CD4-positive, alpha-beta memory T cell (primary cell): ENCODE data around the gene DIPK1B. TPM values are rescaled to one million over a fixed set of nuclear protein-coding genes. Genes with fewer than 3 reads are reported as not detected.

Source experiments
- CTCF ChIA-PET: fragments of 350-600 bp; sonication (Branson Sonifier 250); formaldehyde crosslinking; loops from one replicate; lab custom pipeline; 2021; ENCODE audit warnings: inconsistent platforms; ENCODE audit not compliant: partially characterized antibody; lab: Charles Lee
- POLR2A ChIA-PET: fragments of 350-600 bp; sonication (Branson Sonifier 250); formaldehyde crosslinking; loops from one replicate; lab custom pipeline; 2021; ENCODE audit not compliant: partially characterized antibody; lab: Charles Lee
- DNase-seq, 5 donors: peaks; one replicate each; pipeline versions ENCODE4 v3.0.0 to v3.0.0-alpha.2; 2020 to 2022; ENCODE audit warnings: mixed read lengths in 1 of 5
- H3K27ac ChIP-seq: one replicate; pipeline ENCODE4 v1.7.0; 2013; ENCODE audit warnings: low read depth, low read length
- H3K27me3 ChIP-seq: 2 replicates; pipeline ENCODE4 v1.7.0; 2013; ENCODE audit warnings: mild to moderate bottlenecking, low read length, moderate library complexity; ENCODE audit not compliant: insufficient read depth
- H3K36me3 ChIP-seq: 2 replicates; pipeline ENCODE4 v1.7.0; 2013; ENCODE audit warnings: mild to moderate bottlenecking, low read length, moderate library complexity; ENCODE audit not compliant: insufficient read depth
- H3K4me1 ChIP-seq: 2 replicates; pipeline ENCODE4 v1.7.0; 2013; ENCODE audit warnings: mild to moderate bottlenecking, low read length, moderate library complexity; ENCODE audit not compliant: insufficient read depth
- H3K4me3 ChIP-seq, 2 donors: one replicate each; pipeline ENCODE4 v1.7.0; 2013; ENCODE audit warnings: low read length in 2 of 2, mild to moderate bottlenecking in 1 of 2
- H3K9me3 ChIP-seq, 2 donors: one replicate each; pipeline ENCODE4 v1.7.0; 2013; ENCODE audit warnings: low read length in 2 of 2, control low read depth in 1 of 2; ENCODE audit not compliant: control insufficient read depth in 1 of 2
- H3K27ac Mint-ChIP-seq, 7 donors: one replicate each; pipeline ENCODE4 v1.8.0; 2020 to 2021; ENCODE audit warnings: mixed read lengths in 7 of 7, mild to moderate bottlenecking in 6 of 7, inconsistent platforms in 3 of 7, moderate library complexity in 3 of 7
- H3K27me3 Mint-ChIP-seq, 2 donors: one replicate each; pipeline ENCODE4 v1.8.0; 2020 to 2021; ENCODE audit warnings: mixed read lengths in 2 of 2
- H3K36me3 Mint-ChIP-seq, 2 donors: one replicate each; pipeline ENCODE4 v1.8.0; 2020 to 2021; ENCODE audit warnings: mixed read lengths in 2 of 2, inconsistent platforms in 1 of 2, mild to moderate bottlenecking in 1 of 2
- H3K4me1 Mint-ChIP-seq, 4 donors: one replicate each; pipeline ENCODE4 v1.8.0; 2020 to 2021; ENCODE audit warnings: mixed read lengths in 4 of 4, mild to moderate bottlenecking in 1 of 4
- H3K4me3 Mint-ChIP-seq, 8 donors: one replicate each; pipeline ENCODE4 v1.8.0; 2020 to 2021; ENCODE audit warnings: mixed read lengths in 8 of 8, mild to moderate bottlenecking in 7 of 8, moderate library complexity in 6 of 8, inconsistent platforms in 3 of 8
- H3K9me3 Mint-ChIP-seq, 8 donors: one replicate each; pipeline ENCODE4 v1.8.0; 2020 to 2021; ENCODE audit warnings: mixed read lengths in 8 of 8, mild to moderate bottlenecking in 5 of 8, inconsistent platforms in 3 of 8, moderate library complexity in 1 of 8
- intact Hi-C: fragments of 100-400 bp; cut with micrococcal nuclease; formaldehyde crosslinking; loops from one replicate; pipeline ENCODE4 v1.15.1; 2023
- polyA plus RNA-seq, 2 donors: library from polyadenylated mRNA; unstranded; fragments of 300-500 nt; fragmentation: Illumina TruSeq; gene quantifications; one replicate each; pipeline ENCODE4 v1.2.3, GENCODE V29; 2021
- total RNA-seq, 2 experiments: library from RNA; stranded (reverse); gene quantifications; one replicate each; pipeline ENCODE4 v1.2.3, GENCODE V29; 2021

DIPK1B gene
- total and polyA plus RNA-seq, 4 experiments from 2014 or later: not detected

DNA sequence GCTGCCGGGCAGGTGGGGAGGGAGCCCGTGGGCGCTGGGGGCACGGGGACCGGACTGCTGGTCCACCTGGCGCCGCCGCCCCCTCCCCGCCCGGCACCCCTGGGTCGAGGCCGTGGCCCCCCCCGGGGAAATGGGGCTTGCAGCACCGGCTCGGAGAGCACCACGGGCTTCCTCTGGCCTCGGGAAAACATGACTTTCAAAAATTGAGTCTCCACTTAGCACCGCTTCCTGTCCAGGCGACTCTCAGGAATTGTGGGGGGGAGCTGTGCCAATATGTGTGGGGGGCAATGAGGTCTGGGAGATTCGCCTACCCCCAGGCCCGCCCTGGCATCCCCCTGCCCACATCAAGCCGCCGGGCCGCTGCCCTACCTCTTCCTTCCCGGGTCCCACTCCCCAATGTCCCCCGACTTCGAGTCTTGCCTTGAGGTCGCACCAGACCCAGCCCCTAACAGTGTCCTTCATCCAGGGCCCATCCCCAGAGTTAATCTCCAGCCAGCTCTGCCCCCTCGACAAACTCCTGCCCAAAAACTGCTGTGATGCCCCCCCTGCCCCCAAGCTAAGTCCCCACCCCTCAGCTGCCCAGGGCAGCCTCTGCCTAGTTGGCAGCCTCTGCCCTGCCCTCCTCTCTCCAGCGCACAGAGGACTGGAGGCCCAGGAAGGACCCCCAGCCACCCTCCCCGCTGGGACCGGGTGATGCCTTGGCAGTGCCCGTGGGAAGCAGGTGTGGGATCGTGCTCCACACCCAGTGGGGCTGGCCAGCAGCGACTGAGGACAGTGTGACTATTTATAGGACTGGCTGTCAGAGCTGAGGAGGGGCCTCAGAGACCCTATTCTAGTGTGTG, 45.8 kb upstream of the DIPK1B start:
- no peaks in the 10 kb centered on the region for H3K9me3 Mint-ChIP-seq
- CTCF ChIA-PET: no interaction called here
- H3K9me3 ChIP-seq: no peaks in the 10 kb centered on the region
- intact Hi-C loops: no loop called here
- no peaks in the 10 kb centered on the region for H3K36me3 ChIP-seq
- peaks cover 5% of the 10 kb centered on the region for H3K4me1 ChIP-seq
- H3K4me3 ChIP-seq: no peak overlapping the region
- no peak overlapping the region for H3K27ac ChIP-seq
- H3K36me3 Mint-ChIP-seq: no peaks in the 10 kb centered on the region
- no peak overlapping the region for H3K27ac Mint-ChIP-seq
- POLR2A ChIA-PET: interaction anchor here (1.1 kb wide), 1 partner anchor 181 kb away, joined by 3 read pairs; no protein-coding TSS in a partner anchor
- DNase-seq: no peak
- H3K27me3 Mint-ChIP-seq: peaks cover 2 to 7% of the 10 kb centered on the region in 2 donors
- no peaks in the 10 kb centered on the region for H3K27me3 ChIP-seq
- H3K4me3 Mint-ChIP-seq: peak overlapping the region in 6 of 8 donors; percentile 17 to 53 (median 38)
- H3K4me1 Mint-ChIP-seq: peaks cover 0 to 6% (median 0%) of the 10 kb centered on the region in 4 donors

DNA sequence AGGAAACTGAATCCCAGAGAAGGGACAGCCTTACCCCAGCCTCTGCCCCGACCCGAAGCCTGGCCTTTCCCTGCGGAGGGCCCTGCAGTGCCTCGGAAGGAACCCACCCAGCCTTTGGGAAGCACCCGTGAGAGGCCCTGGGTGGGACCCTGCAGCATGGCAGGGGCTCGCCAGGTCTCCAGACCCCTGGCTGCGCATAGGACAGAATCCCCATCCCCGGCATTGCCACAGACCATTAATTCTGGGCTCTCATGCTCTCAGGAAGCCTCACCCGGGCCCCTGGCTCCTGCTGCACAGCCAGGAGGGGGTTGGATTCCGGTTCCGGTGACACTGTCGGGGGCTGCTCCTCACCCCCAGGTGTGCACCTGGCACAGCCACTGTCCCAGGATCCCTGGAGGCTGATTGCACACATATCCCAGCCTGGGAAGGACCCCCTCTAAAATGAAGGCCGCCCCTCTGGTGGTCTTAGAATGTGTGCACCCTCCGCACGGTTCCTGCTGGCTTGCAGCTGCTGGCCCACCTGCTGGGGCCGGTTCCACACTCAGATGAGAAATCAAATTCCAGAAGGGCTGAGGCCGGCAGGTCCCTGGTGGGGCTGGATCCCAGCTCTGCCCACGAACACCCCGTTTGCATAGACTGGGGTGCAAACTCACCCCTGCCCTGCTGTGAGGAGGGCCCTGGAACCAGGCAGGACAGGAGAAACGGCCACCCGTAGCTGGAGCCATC, 45.0 kb upstream of the DIPK1B start:
- H3K9me3 ChIP-seq: no peaks in the 10 kb centered on the region
- Mint-ChIP-seq H3K4me1 (peaks cover 0 to 6% (median 0%) of the 10 kb centered on the region in 4 donors), H3K27ac (no peak overlapping the region), H3K27me3 (peaks cover 2 to 7% of the 10 kb centered on the region in 2 donors), H3K4me3 (peak overlapping the region in 1 of 8 donors; percentile 34), H3K9me3 (no peaks in the 10 kb centered on the region), H3K36me3 (no peaks in the 10 kb centered on the region)
- POLR2A ChIA-PET: no interaction called here
- no peaks in the 10 kb centered on the region for H3K36me3 ChIP-seq
- no peak overlapping the region for H3K27ac ChIP-seq
- CTCF ChIA-PET: no interaction called here
- H3K27me3 ChIP-seq: no peaks in the 10 kb centered on the region
- no peak for DNase-seq
- peaks cover 5% of the 10 kb centered on the region for H3K4me1 ChIP-seq
- H3K4me3 ChIP-seq: no peak overlapping the region
- intact Hi-C loops: no loop called here

DNA sequence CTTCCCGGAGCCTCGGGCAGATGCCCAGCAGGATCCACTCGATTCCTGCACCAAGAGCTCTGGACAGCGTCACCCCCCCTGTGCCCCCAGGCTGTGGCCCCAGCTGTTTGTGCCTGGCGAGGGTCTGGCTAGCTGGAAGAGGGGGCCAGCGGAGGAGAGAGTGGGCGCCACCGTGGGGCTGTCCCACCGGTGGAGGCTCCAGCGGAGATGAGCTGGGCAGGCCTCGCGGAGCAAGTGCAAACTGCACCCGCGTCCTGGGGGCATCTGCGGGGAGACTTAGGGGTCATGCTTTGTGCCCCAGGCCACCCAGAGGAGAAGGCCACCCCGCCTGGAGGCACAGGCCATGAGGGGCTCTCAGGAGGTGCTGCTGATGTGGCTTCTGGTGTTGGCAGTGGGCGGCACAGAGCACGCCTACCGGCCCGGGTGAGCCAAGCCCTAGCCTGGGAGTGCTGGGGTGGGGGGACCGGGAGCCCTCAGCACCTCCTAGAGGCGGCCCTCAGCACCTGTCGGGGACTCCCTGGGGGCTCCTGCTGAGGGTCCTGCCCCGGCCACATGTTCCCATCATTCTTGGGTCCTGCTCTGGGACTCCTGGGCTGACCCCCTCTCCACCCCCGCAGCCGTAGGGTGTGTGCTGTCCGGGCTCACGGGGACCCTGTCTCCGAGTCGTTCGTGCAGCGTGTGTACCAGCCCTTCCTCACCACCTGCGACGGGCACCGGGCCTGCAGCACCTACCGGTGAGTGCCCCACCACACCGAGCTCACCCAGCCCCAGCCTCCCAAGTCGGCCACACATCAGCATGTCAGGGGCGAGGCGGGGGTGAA, 44.2 kb upstream of the DIPK1B start:
- DNase-seq: no peak
- Mint-ChIP-seq H3K27ac (no peak overlapping the region), H3K36me3 (no peaks in the 10 kb centered on the region), H3K27me3 (peaks cover 2 to 6% of the 10 kb centered on the region in 2 donors), H3K4me3 (no peak overlapping the region), H3K9me3 (no peaks in the 10 kb centered on the region), H3K4me1 (peaks cover 0 to 6% (median 0%) of the 10 kb centered on the region in 4 donors)
- POLR2A ChIA-PET: no interaction called here
- H3K4me3 ChIP-seq: no peak overlapping the region
- H3K9me3 ChIP-seq: no peaks in the 10 kb centered on the region
- H3K4me1 ChIP-seq: peaks cover 5% of the 10 kb centered on the region
- intact Hi-C loops: no loop called here
- no peak overlapping the region for H3K27ac ChIP-seq
- CTCF ChIA-PET: no interaction called here
- no peaks in the 10 kb centered on the region for H3K27me3 ChIP-seq
- no peaks in the 10 kb centered on the region for H3K36me3 ChIP-seq

DNA sequence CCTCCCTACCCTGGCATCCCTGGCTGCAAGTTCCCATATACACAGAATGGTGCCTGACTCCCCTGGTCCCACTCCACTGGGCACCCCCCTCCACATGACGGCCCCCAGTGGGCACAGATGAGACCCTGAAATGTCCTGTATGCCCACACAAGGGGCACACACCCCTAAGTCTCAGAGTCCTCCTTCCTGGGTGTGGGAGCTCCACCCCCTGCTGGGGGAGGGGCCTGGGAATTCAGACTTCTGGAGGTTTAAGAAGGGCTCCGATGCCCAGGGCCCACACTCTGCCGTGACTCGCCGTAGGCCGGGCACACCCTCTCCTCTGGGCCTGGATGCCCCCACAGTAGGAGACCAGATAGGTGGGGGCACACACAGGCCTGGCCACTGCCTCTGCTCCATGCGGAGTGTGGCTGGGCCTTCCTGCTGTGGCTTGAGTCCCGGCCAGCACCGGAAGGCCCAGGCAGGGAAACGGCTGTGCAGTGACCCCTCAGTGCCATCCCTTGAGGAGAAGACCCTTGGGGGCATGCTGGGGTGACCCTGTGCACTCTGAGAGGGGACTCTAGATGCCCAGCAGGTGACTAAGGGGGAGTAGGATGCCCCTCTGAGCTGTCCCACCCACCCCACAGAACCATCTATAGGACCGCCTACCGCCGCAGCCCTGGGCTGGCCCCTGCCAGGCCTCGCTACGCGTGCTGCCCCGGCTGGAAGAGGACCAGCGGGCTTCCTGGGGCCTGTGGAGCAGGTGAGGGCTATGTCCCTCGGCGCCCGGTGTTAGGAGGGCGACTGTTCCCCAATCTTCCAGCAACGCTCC, 43.2 kb upstream of the DIPK1B start:
- ChIA-PET POLR2A (no interaction called here), CTCF (no interaction called here)
- Histone ChIP-seq H3K4me1 (peaks cover 5% of the 10 kb centered on the region), H3K9me3 (no peaks in the 10 kb centered on the region), H3K27me3 (no peaks in the 10 kb centered on the region), H3K36me3 (no peaks in the 10 kb centered on the region), H3K4me3 (no peak overlapping the region), H3K27ac (no peak overlapping the region)
- Mint-ChIP-seq H3K4me1 (peaks cover 0 to 6% (median 0%) of the 10 kb centered on the region in 4 donors), H3K9me3 (no peaks in the 10 kb centered on the region), H3K36me3 (peaks cover 0 to 3% of the 10 kb centered on the region in 2 donors), H3K27me3 (peaks cover 2 to 5% of the 10 kb centered on the region in 2 donors), H3K4me3 (peak overlapping the region in 1 of 8 donors; percentile 32), H3K27ac (no peak overlapping the region)
- intact Hi-C loops: no loop called here
- DNase-seq: no peak

DNA sequence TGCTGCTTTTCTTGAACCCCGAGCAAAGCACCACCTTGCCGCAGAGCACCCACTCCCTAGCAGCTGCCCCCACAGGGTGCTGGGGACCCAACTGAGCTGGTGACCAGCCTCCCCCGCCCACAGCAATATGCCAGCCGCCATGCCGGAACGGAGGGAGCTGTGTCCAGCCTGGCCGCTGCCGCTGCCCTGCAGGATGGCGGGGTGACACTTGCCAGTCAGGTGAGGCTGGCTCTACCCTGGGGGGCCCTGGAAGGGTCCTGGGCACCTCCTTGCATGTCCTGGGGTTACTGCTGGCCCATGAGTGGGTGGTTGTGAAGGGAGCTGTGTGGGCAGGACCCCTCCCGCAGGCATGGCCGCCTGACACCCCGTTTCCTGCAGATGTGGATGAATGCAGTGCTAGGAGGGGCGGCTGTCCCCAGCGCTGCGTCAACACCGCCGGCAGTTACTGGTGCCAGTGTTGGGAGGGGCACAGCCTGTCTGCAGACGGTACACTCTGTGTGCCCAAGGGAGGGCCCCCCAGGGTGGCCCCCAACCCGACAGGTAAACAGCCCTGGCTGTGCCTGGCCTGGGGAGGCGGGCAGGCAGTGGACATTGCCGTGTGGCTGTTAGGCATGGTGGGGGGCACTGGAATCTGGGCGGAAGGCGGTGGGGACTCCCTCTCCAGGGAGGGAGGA, 42.4 kb upstream of the DIPK1B start:
- Histone ChIP-seq H3K27ac (no peak overlapping the region), H3K36me3 (no peaks in the 10 kb centered on the region), H3K9me3 (no peaks in the 10 kb centered on the region), H3K4me3 (no peak overlapping the region), H3K4me1 (peaks cover 4% of the 10 kb centered on the region), H3K27me3 (no peaks in the 10 kb centered on the region)
- Mint-ChIP-seq H3K4me3 (no peak overlapping the region), H3K36me3 (peaks cover 0 to 3% of the 10 kb centered on the region in 2 donors), H3K27ac (no peak overlapping the region), H3K4me1 (peaks cover 0 to 4% (median 0%) of the 10 kb centered on the region in 4 donors), H3K9me3 (no peaks in the 10 kb centered on the region), H3K27me3 (peaks cover 2 to 3% of the 10 kb centered on the region in 2 donors)
- POLR2A ChIA-PET: no interaction called here
- intact Hi-C loops: no loop called here
- CTCF ChIA-PET: interaction anchor here (0.6 kb wide), 1 partner anchor 19 kb away, joined by 3 read pairs; no protein-coding TSS in a partner anchor
- DNase-seq: no peak

DNA sequence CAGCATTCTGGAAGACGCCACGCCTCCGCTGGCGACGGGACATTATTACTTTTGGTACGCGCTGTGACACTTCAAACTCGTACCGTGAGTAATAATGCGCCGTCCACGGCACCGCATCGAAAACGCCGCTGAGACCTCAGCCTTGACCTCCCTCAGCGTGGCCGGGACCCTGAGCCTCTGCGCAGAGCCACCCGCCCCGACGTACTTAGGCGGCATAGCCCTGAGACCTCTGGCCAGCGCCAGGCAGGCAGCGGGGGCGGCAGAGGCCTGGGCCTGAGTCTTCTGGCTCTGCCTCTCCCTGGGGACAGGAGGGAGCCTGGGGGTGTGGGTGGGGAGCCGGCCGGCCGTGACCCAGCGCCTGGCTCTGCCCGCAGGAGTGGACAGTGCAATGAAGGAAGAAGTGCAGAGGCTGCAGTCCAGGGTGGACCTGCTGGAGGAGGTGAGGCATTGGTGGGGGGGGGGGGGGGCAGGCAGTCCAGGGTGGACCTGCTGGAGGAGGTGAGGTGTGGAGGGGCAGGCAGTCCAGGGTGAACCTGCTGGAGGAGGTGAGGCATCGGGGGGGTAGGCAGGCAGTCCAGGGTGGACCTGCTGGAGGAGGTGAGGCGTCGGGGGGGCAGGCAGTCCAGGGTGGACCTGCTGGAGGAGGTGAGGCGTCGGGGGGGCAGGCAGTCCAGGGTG, 41.7 kb upstream of the DIPK1B start:
- Mint-ChIP-seq H3K27ac (no peak overlapping the region), H3K9me3 (no peaks in the 10 kb centered on the region), H3K4me1 (no peaks in the 10 kb centered on the region), H3K27me3 (peaks cover 2 to 3% of the 10 kb centered on the region in 2 donors), H3K4me3 (no peak overlapping the region), H3K36me3 (peaks cover 0 to 3% of the 10 kb centered on the region in 2 donors)
- intact Hi-C loops: no loop called here
- Histone ChIP-seq H3K27ac (no peak overlapping the region), H3K27me3 (no peaks in the 10 kb centered on the region), H3K9me3 (no peaks in the 10 kb centered on the region), H3K4me1 (no peaks in the 10 kb centered on the region), H3K4me3 (no peak overlapping the region), H3K36me3 (no peaks in the 10 kb centered on the region)
- DNase-seq: no peak
- POLR2A ChIA-PET: interaction anchor here (1.6 kb wide), 1 partner anchor 16 kb away, joined by 4 read pairs; no protein-coding TSS in a partner anchor
- CTCF ChIA-PET: interaction anchor here (0.6 to 1.8 kb wide), 4 partner anchors 39 to 324 kb away, joined by 3 to 6 read pairs (median 4); no protein-coding TSS in a partner anchor
